Lower lobe of right lung (tissue), 2 donors: ENCODE measurements around the gene NSL1. TPM values are rescaled to one million over a fixed set of nuclear protein-coding genes. Genes with fewer than 3 reads are reported as not detected.
A peak's percentile ranks its signal among the peaks of the same experiment; 100 is the strongest.

ENCODE experiments used
- ATAC-seq, 2 donors: fragments of 200-7000 bp; cut with Tn5 transposase; one replicate each; pipeline ENCODE4 v1.9.1; 2020 to 2022; ENCODE audit warnings: mild to moderate bottlenecking in 2 of 2, moderate library complexity in 2 of 2
- DNase-seq: peaks from one replicate; pipeline ENCODE4 v3.0.0-alpha.2; 2020
- H3K27ac ChIP-seq: fragments of 200-600 bp; one replicate; pipeline ENCODE4 v1.8.0; 2022
- H3K27me3 ChIP-seq: fragments of 200-600 bp; one replicate; pipeline ENCODE4 v1.8.0; 2022; ENCODE audit warnings: low read depth
- H3K36me3 ChIP-seq: fragments of 200-600 bp; one replicate; pipeline ENCODE4 v1.8.0; 2022; ENCODE audit warnings: mild to moderate bottlenecking
- H3K4me1 ChIP-seq: fragments of 200-600 bp; one replicate; pipeline ENCODE4 v1.8.0; 2022
- H3K4me3 ChIP-seq: fragments of 200-600 bp; one replicate; pipeline ENCODE4 v1.8.0; 2022; ENCODE audit warnings: mild to moderate bottlenecking
- H3K9me3 ChIP-seq: fragments of 200-600 bp; one replicate; pipeline ENCODE4 v1.8.0; 2022
- CTCF ChIP-seq: fragments of 200-600 bp; IDR thresholded peaks from one replicate; pipeline ENCODE4 v1.8.0; 2022; ENCODE audit warnings: antibody characterized with exemption, mild to moderate bottlenecking
- intact Hi-C: fragments of 100-400 bp; cut with DNase I; formaldehyde crosslinking; loops from one replicate; pipeline ENCODE4 v1.11.0; 2022
- total RNA-seq: library from RNA; stranded (reverse); fragmentation: NEBNext Ultra II Directional; extraction: Animal tissue kit (Norgen Biotek cat#: 25700); gene quantifications from one replicate; pipeline ENCODE4 v1.2.1, GENCODE V29; 2021
- donor health status: DM: no; HTN: yes; CAD: no; lungs with severe emphysema.

The NSL1 gene
- total RNA-seq, 1 donor from 2014 or later = 30.8 TPM

- no peaks in the 10 kb centered on the region for H3K27me3 ChIP-seq
- TF ChIP-seq CTCF = no peak
- intact Hi-C loops = no loop called here
- peaks cover 5% of the 10 kb centered on the region for H3K4me1 ChIP-seq
- no peak overlapping the region for H3K27ac ChIP-seq
- no peak for DNase-seq
- ATAC-seq = peak in 1 of 2 donors; percentile 23
- no peak overlapping the region for H3K4me3 ChIP-seq
- H3K9me3 ChIP-seq = no peaks in the 10 kb centered on the region
- H3K36me3 ChIP-seq = no peaks in the 10 kb centered on the region
These were observed 112.8 kb downstream of the NSL1 start for GRCh38 chr1:212678456-212679410.

DNA sequence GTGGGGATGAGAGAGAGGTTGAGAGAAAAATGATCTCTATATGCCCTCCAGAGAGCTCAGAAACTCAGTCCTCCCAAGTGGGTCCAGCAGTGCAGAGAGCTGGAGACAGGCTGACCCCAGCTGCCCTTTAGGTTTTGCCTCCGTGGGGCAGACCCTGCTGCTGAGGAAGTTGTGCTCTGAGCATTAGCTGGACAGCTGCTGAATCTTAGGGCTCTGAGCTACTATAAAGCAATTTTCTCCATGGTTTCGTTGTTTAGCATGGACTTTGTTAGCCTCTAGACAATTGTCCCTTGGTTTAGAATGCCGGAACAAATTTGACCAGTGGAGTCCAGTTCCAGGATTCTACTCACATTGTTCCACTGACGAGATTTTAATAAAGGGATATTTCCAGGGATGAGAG is 114.0 kb downstream of the NSL1 start:
- no peak overlapping the region for H3K4me3 ChIP-seq
- no peaks in the 10 kb centered on the region for H3K36me3 ChIP-seq
- H3K27ac ChIP-seq = no peak overlapping the region
- no peaks in the 10 kb centered on the region for H3K27me3 ChIP-seq
- H3K9me3 ChIP-seq = no peaks in the 10 kb centered on the region
- intact Hi-C loops = no loop called here
- no peaks in the 10 kb centered on the region for H3K4me1 ChIP-seq
- DNase-seq = no peak
- no peak for TF ChIP-seq CTCF
- ATAC-seq = no peak

DNA sequence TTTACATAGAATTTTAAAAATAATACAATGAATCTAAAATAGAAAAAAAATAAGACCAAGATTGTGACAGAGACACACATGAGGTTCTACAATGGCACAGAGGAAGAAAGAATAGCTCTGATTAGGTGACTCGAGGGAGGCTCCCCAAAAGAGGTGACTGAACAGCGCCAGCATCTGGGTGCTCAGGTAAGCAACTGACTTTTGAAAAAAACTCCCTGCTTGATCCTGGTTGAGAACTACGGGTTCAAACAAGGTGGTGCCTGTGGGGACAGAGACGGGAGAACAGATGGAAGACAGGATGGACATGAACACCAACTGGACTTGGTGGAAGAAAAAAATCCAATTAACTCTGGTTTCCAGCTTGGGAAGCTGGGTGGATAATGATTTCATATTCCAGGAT is 114.4 kb downstream of the NSL1 start:
- Histone ChIP-seq H3K9me3 (no peaks in the 10 kb centered on the region), H3K4me3 (no peak overlapping the region), H3K27ac (no peak overlapping the region), H3K27me3 (no peaks in the 10 kb centered on the region), H3K36me3 (no peaks in the 10 kb centered on the region), H3K4me1 (no peaks in the 10 kb centered on the region)
- DNase-seq = no peak
- intact Hi-C loops = no loop called here
- ATAC-seq = no peak
- no peak for TF ChIP-seq CTCF

Other genes with a start within 250 kb of the NSL1 start
- gene ATF3, start 183.0 kb downstream of the NSL1 start, total RNA-seq = 25.8 TPM
- gene BATF3, start 91.9 kb downstream of the NSL1 start, total RNA-seq = 12.8 TPM
- gene TATDN3, start 117 bp upstream of the NSL1 start, total RNA-seq = 12.3 TPM
- gene SPATA45, start 55.9 kb upstream of the NSL1 start, total RNA-seq = not detected
- 6.3 TPM for gene FLVCR1, start 66.5 kb upstream of the NSL1 start, total RNA-seq
- 1.6 TPM for gene VASH2, start 158.8 kb upstream of the NSL1 start, total RNA-seq
- gene ANGEL2, start 224.1 kb upstream of the NSL1 start, total RNA-seq = 36.6 TPM